ENCODE results near the gene CARD19.
A peak's percentile ranks its signal among the peaks of the same experiment; 100 is the strongest.
"Not testable (repeated sequence)": the region's sequence is repeated elsewhere in the genome, so short reads cannot be mapped to it uniquely, and the experiment has no call there.

Gene CARD19

GRCh38 chr9:93134740-93135444, 38.9 kb downstream of the CARD19 start:
- no peak for DNase-seq

DNA sequence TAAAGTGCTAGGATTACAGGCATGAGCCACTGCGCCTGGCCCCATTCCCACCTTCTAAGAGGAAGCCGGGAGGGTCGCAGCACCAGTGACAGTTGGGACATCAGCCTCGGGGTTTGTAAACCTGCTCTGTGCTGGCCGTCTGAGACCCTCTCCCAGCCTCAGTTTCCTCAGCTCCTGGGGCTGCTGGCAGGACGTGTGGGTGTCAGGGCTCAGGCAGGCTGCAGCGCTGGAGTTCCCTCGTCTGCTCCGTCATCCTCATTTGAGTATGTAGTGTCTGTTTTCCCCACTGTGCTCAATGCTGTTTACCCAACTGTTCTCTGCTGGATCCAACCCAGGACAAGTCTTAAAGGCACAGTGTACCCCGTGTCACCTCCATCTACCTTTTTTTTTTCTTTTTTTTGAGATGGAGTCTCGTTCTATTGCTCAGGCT, 40.0 kb downstream of the CARD19 start:
- no peak for DNase-seq

DNA sequence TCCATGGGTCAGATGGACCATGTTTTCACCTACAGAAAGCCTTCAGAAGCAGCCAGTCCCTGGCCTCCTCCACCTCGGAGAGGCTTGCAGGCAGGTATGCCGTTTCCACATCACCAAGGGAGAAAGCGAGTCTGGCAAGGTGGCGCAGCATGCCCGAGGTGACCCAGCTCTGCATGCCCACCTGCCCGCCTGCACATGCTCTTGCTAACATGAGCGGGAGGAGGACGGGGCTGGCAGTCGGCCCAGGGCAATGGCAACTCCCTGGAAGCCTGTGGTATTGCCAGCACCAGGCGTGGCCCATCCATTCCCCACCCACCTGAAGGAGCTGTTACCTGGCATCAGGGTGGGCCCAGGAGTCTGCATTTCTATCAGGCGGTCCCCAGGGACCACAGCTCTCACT, 41.3 kb downstream of the CARD19 start:
- no peak for DNase-seq

DNA sequence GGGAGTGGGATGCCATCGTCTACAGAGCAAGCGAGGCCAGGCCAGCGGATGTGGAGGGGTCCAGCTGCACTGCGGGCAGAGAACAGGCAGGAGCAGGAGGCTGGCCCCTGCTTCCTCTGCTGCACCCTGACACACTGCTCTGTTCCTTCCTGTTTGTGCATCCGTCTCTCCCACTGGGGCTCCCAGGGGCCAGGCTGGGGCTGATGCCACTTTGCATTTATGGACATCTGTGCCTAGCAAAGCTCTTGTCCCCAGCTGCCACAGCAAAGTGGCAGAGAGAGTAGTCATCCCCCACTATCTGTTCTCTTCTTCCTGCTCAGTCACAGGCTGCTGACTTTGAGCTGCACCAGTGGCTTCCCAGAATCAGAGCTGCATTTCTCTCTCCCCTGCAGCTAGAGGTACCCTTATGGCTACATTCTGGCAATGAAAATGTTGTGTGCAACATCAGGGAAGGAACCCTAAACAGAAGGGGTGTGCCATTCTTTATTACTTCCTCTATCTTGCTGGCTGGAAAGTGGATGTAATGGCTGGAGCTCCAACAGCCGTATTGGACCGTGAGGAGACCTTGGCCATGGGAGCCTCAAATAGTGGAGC, 42.3 kb downstream of the CARD19 start:
- no peak for DNase-seq

DNA sequence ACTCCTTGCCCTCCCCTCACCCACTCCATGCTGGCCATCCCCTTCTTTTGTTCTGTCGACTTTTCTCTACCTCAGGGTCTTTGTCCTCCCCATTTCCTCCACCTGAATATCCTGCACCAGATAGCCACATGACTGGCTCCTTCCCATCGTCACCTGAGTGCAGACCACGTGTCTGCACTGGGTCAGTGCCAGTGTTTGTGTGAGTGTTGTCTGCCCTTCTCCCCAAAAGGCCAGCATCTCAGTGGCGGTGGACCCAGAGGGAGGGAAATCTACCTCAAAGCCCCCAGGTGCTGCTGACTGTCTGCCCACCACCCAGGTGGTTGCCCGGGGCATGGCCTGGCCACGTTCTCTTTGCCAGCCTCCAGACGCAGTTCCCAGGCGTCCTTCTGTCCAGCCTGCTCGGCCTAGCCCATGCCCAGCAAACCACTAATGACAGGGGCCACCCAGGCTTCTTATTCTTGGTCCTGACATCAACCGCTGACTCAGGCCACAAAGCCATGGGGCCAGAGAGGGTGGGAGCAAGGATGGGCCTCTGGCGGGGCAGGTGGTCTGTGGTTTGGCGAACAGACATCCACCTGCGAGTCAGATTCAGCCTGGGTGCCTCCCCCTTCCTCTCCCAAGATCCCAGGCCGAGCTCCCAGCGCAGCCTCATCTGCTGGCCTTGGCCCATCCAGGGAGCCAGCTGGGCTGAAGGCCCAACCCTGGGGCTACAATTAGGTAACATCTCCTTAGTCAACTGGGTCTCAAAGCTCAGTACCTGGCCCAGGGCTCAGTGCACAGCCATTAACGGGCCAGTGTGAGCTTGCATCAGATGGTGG, 43.6 kb downstream of the CARD19 start:
- no peak for DNase-seq

- no peak for DNase-seq
Observed at GRCh38 chr9:93141771-93142483, 45.9 kb downstream of the CARD19 start.

DNA sequence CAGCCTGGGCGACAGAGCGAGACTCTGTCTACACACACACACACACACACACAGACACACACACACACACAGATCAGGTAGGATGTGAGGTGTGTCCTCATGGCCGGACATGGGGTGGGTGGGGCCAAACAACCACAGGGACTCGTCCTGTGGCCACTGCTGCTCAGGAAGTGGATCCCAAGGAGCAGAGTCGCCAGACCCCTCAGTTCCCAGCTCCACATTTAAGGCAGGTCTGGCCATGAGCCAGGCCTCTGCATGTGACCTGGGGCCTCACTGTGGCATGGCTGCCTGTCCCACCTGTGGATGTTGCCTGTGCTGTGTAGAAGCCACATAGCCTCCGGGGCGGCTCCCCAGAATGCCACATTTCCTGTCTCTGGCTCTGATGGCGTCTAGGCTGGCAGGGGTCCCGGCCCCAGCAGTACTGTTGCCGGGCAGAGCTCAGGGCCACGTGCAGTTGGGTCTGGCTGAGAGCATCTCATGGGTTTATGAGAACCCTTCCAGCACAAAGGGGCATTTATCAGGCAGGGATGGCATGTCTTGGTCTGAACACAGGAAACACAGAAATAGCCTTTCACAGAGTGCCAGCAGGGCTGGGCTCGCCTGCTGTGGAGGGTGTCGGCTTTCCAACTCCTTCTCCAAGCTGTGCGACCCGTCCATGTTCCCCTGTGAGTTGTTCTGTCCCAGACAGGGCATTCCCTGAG, 48.0 kb downstream of the CARD19 start:
- DNase-seq: no peak

DNA sequence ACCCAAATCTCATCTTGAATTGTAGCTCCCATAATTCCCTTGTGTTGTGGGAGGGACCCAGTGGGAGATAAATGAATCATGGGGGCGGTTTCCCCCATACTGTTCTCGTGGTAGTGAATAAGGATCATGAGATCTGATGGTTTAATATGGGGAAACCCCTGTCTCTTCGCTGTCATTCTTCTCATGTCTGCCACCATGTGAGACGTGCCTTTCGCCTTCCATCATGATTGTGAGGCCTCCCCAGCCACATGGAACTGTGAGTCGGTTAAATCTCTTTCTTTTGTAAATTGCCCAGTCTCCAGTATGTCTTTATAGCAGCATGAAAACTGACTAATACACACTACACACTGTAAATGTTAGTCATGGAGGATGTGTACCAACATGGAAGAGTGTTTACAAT, 50.7 kb downstream of the CARD19 start:
- not testable (repeated sequence) for DNase-seq

DNA sequence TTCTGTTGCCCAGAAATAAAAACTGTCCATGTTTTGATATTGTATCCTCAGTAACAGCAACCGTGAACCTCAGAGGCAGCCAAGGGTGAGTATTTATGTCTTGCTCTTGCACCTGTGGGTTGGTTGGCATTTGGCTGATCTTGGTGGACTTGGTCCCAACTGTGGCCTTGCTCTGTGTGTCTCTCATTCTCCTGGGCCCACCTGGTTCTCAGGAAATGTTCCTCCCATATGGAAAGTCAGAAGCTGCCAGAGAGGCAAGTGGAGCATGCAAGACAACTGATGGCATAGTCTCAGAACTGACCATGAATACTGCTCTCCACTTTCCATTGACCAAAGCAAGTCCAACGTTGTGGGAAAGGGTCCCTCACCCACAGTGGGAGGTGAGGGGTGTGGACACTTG, 51.6 kb downstream of the CARD19 start:
- no peak for DNase-seq

DNA sequence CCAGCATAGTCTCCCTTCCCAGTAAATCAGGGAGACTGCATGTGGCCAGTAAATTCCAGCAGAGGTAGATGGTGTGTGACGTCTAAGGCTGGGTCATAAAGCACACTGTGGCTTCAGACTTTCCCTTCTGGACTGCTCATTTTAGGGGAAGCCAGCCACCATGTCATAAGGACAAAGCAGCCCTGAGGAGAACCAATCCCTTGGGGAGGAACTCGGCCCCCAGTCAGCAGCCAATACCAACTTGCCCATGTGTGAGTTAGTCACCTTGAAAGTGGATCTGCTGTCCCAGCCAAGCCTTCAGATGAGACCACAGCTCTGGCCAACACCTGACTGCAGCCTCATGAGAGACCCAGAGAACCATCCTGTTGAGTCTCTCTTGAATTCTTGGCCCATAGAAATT, 52.7 kb downstream of the CARD19 start:
- no peak for DNase-seq

- DNase-seq: no peak
Observed at GRCh38 chr9:93149361-93149760, 53.3 kb downstream of the CARD19 start.

DNA sequence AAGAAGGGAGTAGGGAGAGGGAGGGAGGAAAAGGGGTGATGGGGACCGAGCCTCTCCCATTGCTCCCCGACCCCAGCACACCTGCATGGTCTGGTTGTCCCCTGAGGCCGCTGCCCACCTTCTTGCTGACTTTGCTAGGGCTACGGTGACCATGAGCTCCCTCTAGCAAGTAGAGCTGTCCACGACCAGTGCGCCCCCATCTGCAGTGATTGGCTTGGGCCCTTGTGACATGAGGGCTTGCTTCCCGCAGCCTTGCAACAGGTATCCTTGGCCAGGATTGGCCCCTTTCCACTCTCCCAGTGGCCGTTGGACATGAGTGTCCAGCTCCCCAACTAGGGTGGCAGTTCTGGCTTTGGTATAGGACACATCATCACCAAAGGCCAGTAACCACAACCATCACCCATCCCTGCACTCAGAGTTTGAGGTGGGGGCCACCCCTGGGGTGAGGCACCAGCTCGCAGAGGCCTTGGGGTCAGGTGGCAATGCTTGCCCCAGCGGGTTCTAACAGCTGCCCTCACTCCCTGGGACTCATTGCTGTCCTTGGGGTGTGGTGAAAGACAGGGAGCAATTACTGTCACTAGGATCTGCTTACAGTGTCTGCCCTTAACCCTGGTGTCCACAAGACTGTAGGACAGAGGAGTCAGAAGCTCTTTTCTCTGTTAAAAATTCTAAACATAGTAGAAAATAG, 55.2 kb downstream of the CARD19 start:
- no peak for DNase-seq

DNA sequence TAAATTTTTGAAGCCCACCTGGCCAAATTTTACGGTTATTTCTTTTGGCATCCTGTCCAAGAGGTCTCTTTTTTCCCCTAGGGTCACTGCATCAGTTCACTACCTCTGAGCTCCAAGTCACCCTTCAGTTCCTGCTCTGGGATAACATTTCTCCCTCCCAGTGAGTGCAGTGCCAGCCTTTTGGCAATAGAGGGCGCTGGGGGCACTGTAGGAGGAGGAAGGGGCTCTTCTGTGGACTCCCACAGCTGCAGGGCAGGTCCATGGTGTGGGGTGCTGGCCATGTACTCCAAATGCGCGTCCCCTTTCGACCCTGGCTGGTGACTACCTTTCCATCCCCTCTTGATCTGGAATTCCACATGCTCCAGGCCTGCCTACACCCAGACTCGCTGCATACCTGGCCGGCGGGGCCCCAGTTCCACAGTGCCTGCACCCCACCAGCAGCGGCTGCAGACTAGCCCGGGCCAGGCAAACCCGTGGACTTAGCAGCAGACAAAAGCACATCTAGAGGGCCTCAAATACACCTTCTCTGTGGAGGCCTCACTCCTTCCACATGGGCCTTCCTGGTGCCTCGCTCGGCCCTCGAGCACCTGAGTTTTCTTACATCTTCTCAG, 58.4 kb downstream of the CARD19 start:
- DNase-seq: no peak

DNA sequence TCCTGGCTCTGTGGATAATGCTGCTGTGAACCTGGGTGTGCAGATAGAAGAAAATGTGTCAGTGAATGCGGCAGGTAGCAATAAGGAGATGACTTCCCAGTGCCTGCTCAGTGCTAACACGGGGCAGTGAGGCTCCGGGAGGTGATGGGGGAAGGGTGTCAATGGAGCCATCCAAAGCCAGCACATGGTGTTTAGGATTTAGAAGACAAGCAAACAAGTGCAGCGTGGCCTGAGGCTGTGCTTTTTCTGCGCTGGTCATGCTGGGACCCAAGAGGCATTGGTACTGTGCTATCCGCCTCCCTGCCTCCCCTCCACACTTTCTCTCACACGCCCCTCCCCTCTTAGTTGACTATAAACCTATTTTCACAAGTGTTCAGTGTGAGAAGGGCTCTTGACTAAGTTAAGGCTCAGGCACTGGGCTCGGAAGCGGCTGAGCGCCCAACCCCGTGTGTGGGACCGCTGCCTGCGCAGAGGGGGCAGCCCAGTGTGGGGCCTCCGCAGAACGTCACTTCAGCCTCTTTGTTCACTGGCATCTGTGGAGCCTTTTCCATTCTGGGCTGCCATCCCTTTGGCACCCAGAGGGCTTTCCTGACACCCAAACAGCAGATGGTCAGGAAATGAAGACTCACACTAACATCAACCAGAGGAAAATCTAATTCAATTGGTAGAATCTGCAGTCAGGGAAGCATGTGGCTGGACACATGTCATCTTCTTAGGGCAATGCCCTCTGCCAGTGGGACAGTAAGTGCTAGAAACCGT, 59.9 kb downstream of the CARD19 start:
- no peak for DNase-seq

GRCh38 chr9:93156475-93157008, 60.5 kb downstream of the CARD19 start:
- no peak for DNase-seq

GRCh38 chr9:93159601-93160471, 63.8 kb downstream of the CARD19 start:
- peak; percentile 56 for DNase-seq

DNA sequence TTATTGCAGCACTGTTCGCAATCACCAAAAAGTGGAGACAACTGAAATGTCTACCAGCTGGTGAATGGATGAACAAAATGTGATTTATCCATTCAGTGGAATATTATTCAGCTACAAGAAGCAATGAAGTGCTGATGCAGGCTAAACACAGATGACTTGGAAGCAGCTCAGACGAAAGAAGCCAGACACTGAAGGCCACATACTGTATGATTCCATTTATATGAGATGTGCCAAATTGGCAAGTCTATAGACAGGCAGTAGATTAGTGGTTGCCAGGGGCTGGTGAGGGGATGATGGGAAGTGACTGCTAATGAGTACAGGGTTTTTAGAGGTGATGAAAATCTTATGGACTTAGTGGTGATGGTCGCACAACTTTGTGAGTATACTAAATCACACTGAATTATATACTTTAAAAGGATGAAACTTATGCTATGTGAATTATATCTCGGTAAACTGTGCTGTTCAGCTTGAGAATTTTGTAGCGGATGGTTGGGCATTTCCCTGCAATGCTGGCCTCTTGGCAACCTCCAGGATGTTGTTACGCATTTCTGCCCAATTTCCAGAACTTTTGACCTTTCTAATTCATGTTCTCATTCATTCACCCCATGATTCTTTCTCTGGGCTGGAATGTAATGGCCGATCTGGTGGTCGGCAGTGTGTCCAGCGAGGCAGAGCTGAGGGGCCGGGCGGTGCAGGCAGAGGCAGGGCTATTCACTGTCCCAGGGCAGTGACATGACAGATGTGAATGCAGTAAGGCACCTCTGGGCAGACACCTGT, 66.0 kb downstream of the CARD19 start:
- no peak for DNase-seq

Measured in NCI-H1417 treated with DMSO at 0.1 percent for 48 hours (cell line).